Measurements from ENCODE around the gene ACVR2A.

GRCh38 chr2:147909178-147909577 is 64.3 kb downstream of the ACVR2A start:
- TF ChIP-seq CTCF (IDR thresholded peaks at IDR 0.05; ENCODE audit: insufficient read depth, low read depth, low read length) (no peak), EZH2 (IDR thresholded peaks at IDR 0.05; ENCODE audit: insufficient read depth, low read length) (no peak)

All from astrocyte (in vitro differentiated cells and primary cell).